Stomach (tissue), 4 donors: ENCODE data around the gene NCAM1.

Experiments used
- EP300 ChIP-seq: sonication (generic); formaldehyde crosslinking; IDR thresholded peaks from one replicate; pipeline ENCODE4 v1.6.1; 2017; ENCODE audit warnings: antibody characterized with exemption
- POLR2A ChIP-seq, 4 donors: fragments of 450-650 bp; IDR thresholded peaks; one replicate each; pipeline ENCODE4 v1.6.1; 2016; ENCODE audit warnings: antibody characterized with exemption in 4 of 4, control low read depth in 2 of 4, mild to moderate bottlenecking in 1 of 4, moderate library complexity in 1 of 4
- POLR2AphosphoS5 ChIP-seq, 3 donors: sonication (generic); formaldehyde crosslinking; IDR thresholded peaks; one replicate each; pipeline ENCODE4 v1.6.1; 2016; ENCODE audit warnings: antibody characterized with exemption in 3 of 3
- TF ChIP-seq, protein P1 (sequence below), 7 experiments: fragments of 450-650 bp in 4 of 7; fragments of 200-600 bp in 3 of 7; sonication (generic) in 3 of 7; IDR thresholded peaks; one replicate each; pipeline ENCODE4 v1.5.1; 2016 to 2019; ENCODE audit warnings: antibody characterized with exemption in 7 of 7, control low read depth in 2 of 7, mild to moderate bottlenecking in 1 of 7

DNA sequence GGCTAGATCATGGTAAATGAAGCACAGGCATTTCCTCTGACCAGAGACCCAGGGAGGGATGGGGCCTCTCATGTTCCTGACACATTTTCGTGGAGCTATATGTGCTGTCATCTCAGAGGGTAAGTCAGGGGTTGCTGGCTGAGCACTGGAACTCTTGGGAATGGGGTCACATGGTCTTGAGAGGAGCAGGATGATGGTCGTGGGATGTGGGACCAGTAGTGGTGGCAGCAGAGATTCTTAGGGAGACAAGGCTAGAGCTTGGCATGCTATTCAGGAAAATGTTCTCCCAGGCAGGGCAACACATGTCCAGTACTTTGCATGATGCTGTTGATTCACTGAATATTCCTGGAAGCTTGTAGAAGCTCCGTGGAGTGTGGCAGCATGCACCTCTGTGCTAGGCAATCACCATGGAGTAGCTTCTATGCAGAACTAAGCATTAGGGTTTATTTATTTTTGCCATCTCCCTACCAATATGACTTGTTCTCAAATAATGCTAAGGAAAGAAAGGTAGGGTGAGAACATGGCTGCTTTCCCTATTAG is 321.7 kb downstream of the NCAM1 start:
- no peak for TF ChIP-seq EP300
- TF ChIP-seq, protein P1, sequence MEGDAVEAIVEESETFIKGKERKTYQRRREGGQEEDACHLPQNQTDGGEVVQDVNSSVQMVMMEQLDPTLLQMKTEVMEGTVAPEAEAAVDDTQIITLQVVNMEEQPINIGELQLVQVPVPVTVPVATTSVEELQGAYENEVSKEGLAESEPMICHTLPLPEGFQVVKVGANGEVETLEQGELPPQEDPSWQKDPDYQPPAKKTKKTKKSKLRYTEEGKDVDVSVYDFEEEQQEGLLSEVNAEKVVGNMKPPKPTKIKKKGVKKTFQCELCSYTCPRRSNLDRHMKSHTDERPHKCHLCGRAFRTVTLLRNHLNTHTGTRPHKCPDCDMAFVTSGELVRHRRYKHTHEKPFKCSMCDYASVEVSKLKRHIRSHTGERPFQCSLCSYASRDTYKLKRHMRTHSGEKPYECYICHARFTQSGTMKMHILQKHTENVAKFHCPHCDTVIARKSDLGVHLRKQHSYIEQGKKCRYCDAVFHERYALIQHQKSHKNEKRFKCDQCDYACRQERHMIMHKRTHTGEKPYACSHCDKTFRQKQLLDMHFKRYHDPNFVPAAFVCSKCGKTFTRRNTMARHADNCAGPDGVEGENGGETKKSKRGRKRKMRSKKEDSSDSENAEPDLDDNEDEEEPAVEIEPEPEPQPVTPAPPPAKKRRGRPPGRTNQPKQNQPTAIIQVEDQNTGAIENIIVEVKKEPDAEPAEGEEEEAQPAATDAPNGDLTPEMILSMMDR (IDR thresholded peaks at IDR 0.05): no peak
- TF ChIP-seq POLR2A (IDR thresholded peaks at IDR 0.05): no peak
- no peak for TF ChIP-seq POLR2AphosphoS5 (IDR thresholded peaks at IDR 0.05)
